ENCODE measurements around the gene SMURF1. TPM values are rescaled to one million over a fixed set of nuclear protein-coding genes. Genes with fewer than 3 reads are reported as not detected.
"Not testable (repeated sequence)": the region's sequence is repeated elsewhere in the genome, so short reads cannot be mapped to it uniquely, and the experiment has no call there.

Gene SMURF1
- total RNA-seq, 1 experiment from 2014 or later: 42.5 TPM

- no peak for DNase-seq (ENCODE audit: low read depth)
Measured at GRCh38 chr7:99054781-99055180, 89.1 kb downstream of the SMURF1 start.

- DNase-seq (ENCODE audit: low read depth): no peak
Measured at GRCh38 chr7:99050971-99051370, 92.9 kb downstream of the SMURF1 start.

GRCh38 chr7:99047526-99048077 is 96.3 kb downstream of the SMURF1 start:
- no peak for DNase-seq (ENCODE audit: low read depth)

GRCh38 chr7:99046722-99047121 is 97.2 kb downstream of the SMURF1 start:
- no peak for DNase-seq (ENCODE audit: low read depth)

GRCh38 chr7:99046262-99046661 is 97.6 kb downstream of the SMURF1 start:
- DNase-seq (ENCODE audit: low read depth): not testable (repeated sequence)

GRCh38 chr7:99044858-99045257 is 99.0 kb downstream of the SMURF1 start:
- DNase-seq (ENCODE audit: low read depth): not testable (repeated sequence)

- DNase-seq (ENCODE audit: low read depth): peak; percentile 42
Measured at GRCh38 chr7:99042957-99043356, 101.0 kb downstream of the SMURF1 start.

GRCh38 chr7:99041526-99041925 is 102.4 kb downstream of the SMURF1 start:
- no peak for DNase-seq (ENCODE audit: low read depth)

GRCh38 chr7:99040104-99040958 is 103.6 kb downstream of the SMURF1 start:
- peak; percentile 92 for DNase-seq (ENCODE audit: low read depth)

GRCh38 chr7:99039384-99039891 is 104.5 kb downstream of the SMURF1 start:
- no peak for DNase-seq (ENCODE audit: low read depth)

GRCh38 chr7:99038086-99038855 is 105.6 kb downstream of the SMURF1 start:
- no peak for DNase-seq (ENCODE audit: low read depth)

- no peak for DNase-seq (ENCODE audit: low read depth)
Measured at GRCh38 chr7:99037327-99037940, 106.5 kb downstream of the SMURF1 start.

GRCh38 chr7:99036546-99037111 is 107.3 kb downstream of the SMURF1 start:
- DNase-seq (ENCODE audit: low read depth): no peak

- DNase-seq (ENCODE audit: low read depth): no peak
Measured at GRCh38 chr7:99035723-99036545, 108.0 kb downstream of the SMURF1 start.

- no peak for DNase-seq (ENCODE audit: low read depth)
Measured at GRCh38 chr7:99034932-99035722, 108.8 kb downstream of the SMURF1 start.

GRCh38 chr7:99033765-99034164 is 110.1 kb downstream of the SMURF1 start:
- no peak for DNase-seq (ENCODE audit: low read depth)

- no peak for DNase-seq (ENCODE audit: low read depth)
Measured at GRCh38 chr7:99032928-99033327, 111.0 kb downstream of the SMURF1 start.

GRCh38 chr7:99031496-99031895 is 112.4 kb downstream of the SMURF1 start:
- DNase-seq (ENCODE audit: low read depth): no peak

- no peak for DNase-seq (ENCODE audit: low read depth)
Measured at GRCh38 chr7:99030951-99031350, 113.0 kb downstream of the SMURF1 start.

GRCh38 chr7:99030457-99030856 is 113.5 kb downstream of the SMURF1 start:
- no peak for DNase-seq (ENCODE audit: low read depth)
